ENCODE results near the gene COQ2.

Gene COQ2

DNA sequence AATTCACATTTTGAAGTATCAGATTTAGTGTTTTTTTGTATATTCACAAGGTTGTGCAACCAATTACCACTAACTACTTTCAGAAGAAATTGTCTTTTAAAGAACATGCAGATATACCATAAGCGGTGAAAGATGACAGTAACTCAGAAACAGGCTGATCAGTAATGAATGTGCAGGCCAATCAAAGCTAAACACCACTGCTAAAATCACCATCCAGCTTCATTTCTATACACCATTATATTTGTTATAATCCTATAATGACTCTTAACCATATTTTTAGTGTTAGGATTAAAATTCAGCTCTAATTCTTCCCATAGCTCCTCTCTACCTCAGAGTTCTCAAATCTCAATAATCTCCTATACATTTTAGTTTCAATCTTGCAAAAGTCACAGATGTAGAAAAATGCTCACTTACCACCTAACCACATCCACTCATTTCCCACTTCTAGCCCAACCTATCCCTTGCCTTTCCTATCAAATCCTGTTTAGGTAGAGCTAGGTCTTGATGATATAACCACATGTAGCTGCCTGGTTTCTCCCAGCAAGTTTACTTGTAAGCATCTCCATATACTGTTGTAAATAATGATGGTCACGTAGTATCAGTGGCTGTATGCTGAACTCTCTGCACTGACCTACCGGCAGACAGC lies 16.6 kb downstream of the COQ2 start:
- H3K4me3 ChIP-seq (ENCODE audit: low read depth, low read length), result no peak overlapping the region
- DNase-seq (ENCODE audit: low read depth), result no peak
- no peak for TF ChIP-seq CTCF (IDR thresholded peaks at IDR 0.05; ENCODE audit: low read depth, low read length, missing control alignments)

- no peak for TF ChIP-seq CTCF (IDR thresholded peaks at IDR 0.05; ENCODE audit: low read depth, low read length, missing control alignments)
- H3K4me3 ChIP-seq (ENCODE audit: low read depth, low read length), result no peak overlapping the region
- no peak for DNase-seq (ENCODE audit: low read depth)
Observed at GRCh38 chr4:83267121-83267829, 17.3 kb downstream of the COQ2 start.

DNA sequence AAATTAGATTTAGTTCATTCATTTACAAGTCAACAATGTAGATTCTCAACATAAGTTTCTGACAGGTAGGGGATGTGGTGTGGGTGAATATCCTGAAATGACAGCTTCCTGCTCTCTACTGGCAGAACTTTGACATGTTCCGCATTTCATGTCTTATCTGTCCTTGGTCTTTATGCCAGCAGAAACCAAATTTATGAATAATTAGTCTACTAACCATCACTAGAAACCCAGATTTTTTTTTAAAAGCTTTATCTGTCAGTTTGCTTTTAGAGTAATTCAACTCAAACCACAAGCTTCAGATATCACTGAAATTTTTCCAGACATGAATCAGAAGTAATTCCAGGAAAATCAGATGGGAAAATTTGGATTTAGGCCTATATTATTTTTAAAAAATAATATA lies 17.9 kb downstream of the COQ2 start:
- no peak for TF ChIP-seq CTCF (IDR thresholded peaks at IDR 0.05; ENCODE audit: low read depth, low read length, missing control alignments)
- DNase-seq (ENCODE audit: low read depth), result no peak
- no peak overlapping the region for H3K4me3 ChIP-seq (ENCODE audit: low read depth, low read length)

- DNase-seq (ENCODE audit: low read depth), result no peak
- no peak for TF ChIP-seq CTCF (IDR thresholded peaks at IDR 0.05; ENCODE audit: low read depth, low read length, missing control alignments)
- H3K4me3 ChIP-seq (ENCODE audit: low read depth, low read length), result no peak overlapping the region
Observed at GRCh38 chr4:83263106-83263505, 21.5 kb downstream of the COQ2 start.

GRCh38 chr4:83262682-83263081 lies 21.9 kb downstream of the COQ2 start:
- no peak overlapping the region for H3K4me3 ChIP-seq (ENCODE audit: low read depth, low read length)
- DNase-seq (ENCODE audit: low read depth), result no peak
- TF ChIP-seq CTCF (IDR thresholded peaks at IDR 0.05; ENCODE audit: low read depth, low read length, missing control alignments), result no peak

DNA sequence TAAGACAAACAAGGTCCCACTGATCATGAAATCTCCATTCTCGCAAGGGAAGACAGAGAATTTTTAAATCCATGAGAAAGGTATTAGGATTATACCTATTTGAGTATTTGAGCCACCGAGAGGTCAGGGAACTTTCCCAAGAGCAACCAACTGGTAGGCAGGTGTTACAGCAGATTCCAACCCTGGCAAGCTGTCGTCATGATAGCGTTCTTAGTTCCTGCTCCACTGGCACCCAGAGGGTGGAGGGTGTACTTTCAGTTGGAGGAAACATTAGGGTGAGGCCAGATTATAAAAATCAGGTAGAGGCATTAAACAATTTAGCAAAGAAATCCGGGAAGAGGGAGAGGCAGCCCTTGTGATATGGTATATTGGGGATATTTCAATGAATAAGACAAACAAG lies 23.3 kb downstream of the COQ2 start:
- H3K4me3 ChIP-seq (ENCODE audit: low read depth, low read length), result no peak overlapping the region
- no peak for DNase-seq (ENCODE audit: low read depth)
- no peak for TF ChIP-seq CTCF (IDR thresholded peaks at IDR 0.05; ENCODE audit: low read depth, low read length, missing control alignments)

DNA sequence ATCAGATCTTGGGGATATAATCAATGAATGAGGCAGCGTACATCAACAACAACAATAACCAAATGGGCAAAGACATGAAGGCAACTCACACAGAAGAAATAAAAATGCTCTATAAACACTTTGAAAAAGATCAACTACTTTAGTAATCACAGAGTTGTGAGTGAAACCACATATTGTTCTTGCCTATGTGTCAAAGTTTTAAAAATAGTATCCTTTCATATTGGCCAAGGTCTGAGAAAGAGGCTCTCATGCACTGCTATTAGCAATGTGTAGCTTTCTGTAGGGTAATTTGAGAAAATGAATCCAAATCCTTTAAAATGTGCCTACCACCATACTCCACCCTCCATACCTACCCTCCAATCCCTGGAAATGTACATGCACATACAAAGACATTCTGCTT lies 25.0 kb downstream of the COQ2 start:
- TF ChIP-seq CTCF (IDR thresholded peaks at IDR 0.05; ENCODE audit: low read depth, low read length, missing control alignments), result no peak
- no peak for DNase-seq (ENCODE audit: low read depth)
- no peak overlapping the region for H3K4me3 ChIP-seq (ENCODE audit: low read depth, low read length)

Measured in GM12864 (cell line).